ENCODE results near the gene TIGD2.

GRCh38 chr4:89160806-89161205, 49.5 kb downstream of the TIGD2 start:
- no peak for TF ChIP-seq PKNOX1 (IDR thresholded peaks at IDR 0.05)
- no peak for TF ChIP-seq FOXM1 (IDR thresholded peaks at IDR 0.05; ENCODE audit: borderline replicate concordance)
- TF ChIP-seq SP1 (IDR thresholded peaks at IDR 0.05) = no peak
- no peak for TF ChIP-seq ARNT (IDR thresholded peaks at IDR 0.05)
- TF ChIP-seq SUZ12 (IDR thresholded peaks at IDR 0.05) = no peak
- no peak for TF ChIP-seq FOXK2 (IDR thresholded peaks at IDR 0.05)
- no peak for TF ChIP-seq ELF4 (IDR thresholded peaks at IDR 0.05)
- TF ChIP-seq CTBP1 (IDR thresholded peaks at IDR 0.05; ENCODE audit: borderline replicate concordance) = no peak
- no peak for TF ChIP-seq NFRKB (IDR thresholded peaks at IDR 0.05)
- TF ChIP-seq L3MBTL2 (conservative IDR thresholded peaks at IDR 0.05) = no peak
- TF ChIP-seq TARDBP (IDR thresholded peaks at IDR 0.05) = no peak
- no peak for TF ChIP-seq LEF1 (IDR thresholded peaks at IDR 0.05; ENCODE audit: borderline replicate concordance)

Data from HEK293T (cell line).